K562 (cell line): Measurements from ENCODE around the gene SCIN. TPM values are rescaled to one million over a fixed set of nuclear protein-coding genes. Genes with fewer than 3 reads are reported as not detected.

Experiments
- BRF2 ChIP-seq: IDR thresholded peaks from 3 replicates; pipeline ENCODE4 v1.6.1; 2011; ENCODE audit warnings: borderline replicate concordance, mild to moderate bottlenecking; ENCODE audit not compliant: insufficient read length, insufficient read depth
- DEAF1 ChIP-seq: fragments of 450-650 bp; formaldehyde crosslinking; IDR thresholded peaks from 2 replicates; pipeline ENCODE4 v1.4.0; 2020; ENCODE audit warnings: mild to moderate bottlenecking, moderate library complexity
- HNRNPUL1 ChIP-seq: fragments of 200-400 bp; formaldehyde crosslinking; IDR thresholded peaks from 2 replicates; pipeline ENCODE4 v1.6.1; 2017; ENCODE audit warnings: low read length
- POLR2A ChIP-seq: fragments of 450-650 bp; conservative IDR thresholded peaks from 2 replicates; pipeline ENCODE4 v1.6.1; 2016
- RNF219 ChIP-seq: fragments of 250-450 bp; sonication (Bioruptor Pico); IDR thresholded peaks from 2 replicates; pipeline ENCODE4 v1.5.0; 2022; ENCODE audit warnings: mild to moderate bottlenecking
- ZBTB26 ChIP-seq: fragments of 450-650 bp; formaldehyde crosslinking; IDR thresholded peaks from 2 replicates; pipeline ENCODE4 v1.4.0; 2022; ENCODE audit warnings: missing genetic modification characterization
- polyA plus RNA-seq, 8 experiments: library from polyadenylated mRNA; depleted of rRNA in 4 of 8; stranded (reverse) in 5 of 8; unstranded in 3 of 8; fragments of >200 nt; fragmentation: Nextera tagmentation in 2 of 8; fragmentation: Illumina TruSeq in 1 of 8; extraction: Ambion mirVana in 2 of 8; extraction: Trizol in 1 of 8; gene quantifications; 2 replicates each; pipeline versions ENCODE4 v1.2.1 to v1.2.3, GENCODE V29; 2011 to 2014; ENCODE audit warnings: inconsistent platforms in 1 of 8, missing spikeins in 1 of 8
- total RNA-seq, 7 experiments: library from RNA; depleted of rRNA in 6 of 7; stranded (reverse); fragments of >200 nt in 6 of 7; fragmentation: Illumina TruSeq in 2 of 7; extraction: Trizol in 2 of 7; gene quantifications; 2 replicates each; pipeline versions ENCODE4 v1.2.1 to v1.2.3, GENCODE V29; 2011 to 2021; ENCODE audit warnings: low replicate concordance in 1 of 7

SCIN gene
- total and polyA plus RNA-seq, 9 of the 15 experiments (the other 6 are each of a cell fraction or from before 2014, with no cell fraction given), result 0.67 to 18.2 (median 10.6) TPM

GRCh38 chr7:12633582-12633981 lies 63.1 kb downstream of the SCIN start (continued):
- TF ChIP-seq RNF219 (no peak), BRF2 (no peak), ZBTB26 (CRISPR knock-in tag) (no peak), HNRNPUL1 (no peak), POLR2A (no peak), DEAF1 (CRISPR knock-in tag) (no peak)
